Measurements from ENCODE around the gene HS3ST6.
A peak's percentile ranks its signal among the peaks of the same experiment; 100 is the strongest.
"Not testable (repeated sequence)": the region's sequence is repeated elsewhere in the genome, so short reads cannot be mapped to it uniquely, and the experiment has no call there.

HS3ST6 gene

DNA sequence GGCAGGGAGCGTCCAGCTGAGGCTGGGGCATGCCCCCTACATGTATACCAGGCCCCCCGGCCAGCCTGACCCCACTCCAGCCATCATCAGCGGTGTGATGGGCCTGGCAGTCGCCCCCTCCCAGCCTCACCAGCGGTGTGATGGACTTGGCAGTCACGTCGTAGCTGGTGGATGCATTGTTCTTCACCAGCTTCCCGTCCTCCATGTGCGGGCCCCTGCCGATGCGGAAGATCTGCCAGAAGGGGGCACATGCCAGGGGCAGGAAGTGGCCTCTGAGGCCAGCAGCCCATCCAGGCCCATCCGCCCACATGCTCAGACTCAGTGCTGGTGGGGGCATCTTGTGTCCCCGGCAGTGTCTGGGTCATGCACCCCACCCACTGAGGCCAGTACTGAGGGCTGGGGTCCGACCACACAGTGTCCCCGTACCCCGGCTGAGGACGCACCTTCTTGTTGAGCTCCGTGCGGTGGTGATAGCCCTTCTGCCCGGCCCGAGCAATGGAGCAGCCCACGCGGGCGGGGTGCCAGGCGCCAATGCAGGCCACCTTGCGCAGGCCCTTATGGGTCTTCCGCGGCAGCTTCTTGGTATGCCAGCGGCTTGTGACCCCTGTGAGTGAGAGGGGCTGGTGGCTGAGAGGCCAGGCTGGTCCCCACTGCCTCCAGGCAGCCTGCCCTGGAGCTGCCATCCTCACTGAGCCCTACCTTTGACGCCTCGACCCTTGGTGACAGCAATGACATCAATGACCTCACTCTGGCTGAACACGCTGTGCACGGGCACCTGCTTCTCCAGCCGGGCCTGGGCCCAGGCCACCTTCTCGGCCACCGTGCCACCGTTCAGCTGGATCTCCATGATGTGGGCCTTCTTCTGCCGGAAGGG is 28.5 kb upstream of the HS3ST6 start:
- no peak for DNase-seq

DNA sequence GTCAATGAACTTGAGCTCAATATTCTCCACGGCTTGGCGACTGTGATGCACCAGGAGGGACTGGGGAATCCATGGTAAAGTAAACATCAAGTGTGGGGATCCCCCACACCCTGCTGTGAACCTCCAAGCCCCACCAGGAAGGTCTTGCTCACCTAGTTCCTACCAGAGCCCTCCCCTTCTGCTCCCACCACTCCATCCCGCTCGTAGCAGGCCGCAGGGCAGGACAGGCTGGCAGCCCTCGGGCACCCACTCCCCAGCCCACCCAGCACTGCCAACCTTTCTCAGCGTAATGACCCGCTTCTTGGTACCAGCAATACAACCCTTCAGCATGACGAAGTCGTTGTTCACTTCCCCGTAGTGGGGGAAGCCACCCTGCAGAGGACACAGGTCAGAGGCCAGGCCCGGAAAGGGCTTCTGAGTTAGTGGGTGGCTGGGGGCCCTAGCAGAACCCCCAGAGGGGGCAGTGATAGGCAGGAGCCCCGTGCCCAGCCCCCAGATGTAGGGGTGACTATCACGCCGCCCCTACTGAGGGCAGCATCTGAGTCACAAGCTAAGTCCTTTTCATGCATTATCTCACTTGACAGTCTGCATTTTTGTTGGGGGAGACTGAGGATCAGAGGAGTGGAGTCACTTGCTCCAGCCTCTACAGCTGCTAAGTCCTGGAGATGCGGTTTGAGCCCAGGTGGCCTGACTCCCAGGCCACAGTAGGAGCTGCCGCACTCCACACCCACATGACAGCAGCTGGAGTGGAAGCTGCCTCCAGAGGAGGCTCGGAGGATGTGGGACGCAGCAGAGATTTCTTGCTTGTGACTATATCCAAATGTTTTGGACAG is 27.6 kb upstream of the HS3ST6 start:
- no peak for DNase-seq

DNA sequence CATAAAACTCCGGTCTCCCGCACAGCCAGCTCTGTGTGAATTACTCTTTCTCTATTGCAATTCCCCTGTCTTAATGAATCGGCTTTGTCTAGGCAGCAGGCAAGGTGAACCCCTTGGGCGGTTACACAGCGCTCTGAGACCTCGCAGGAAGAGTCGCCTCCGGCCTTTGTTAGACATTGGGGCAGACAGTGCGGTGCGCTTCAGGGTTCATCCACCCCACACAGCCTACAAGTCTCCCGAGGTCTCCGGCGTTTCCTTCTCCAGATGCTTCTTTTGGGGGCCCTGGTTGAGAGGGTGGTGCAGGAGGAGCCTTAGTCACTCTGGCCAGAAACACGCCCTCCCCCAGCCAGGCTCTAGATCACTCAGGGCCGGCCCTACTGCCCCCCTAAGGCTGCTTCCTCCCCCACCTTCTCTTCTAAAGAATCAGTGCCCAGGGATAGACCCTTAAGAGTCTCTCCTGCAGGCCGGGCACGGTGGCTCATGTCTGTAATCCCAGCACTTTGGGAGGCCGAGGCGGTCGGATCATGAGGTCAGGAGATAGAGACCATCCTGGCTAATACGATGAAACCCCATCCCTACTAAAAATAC is 26.5 kb upstream of the HS3ST6 start:
- DNase-seq: no peak

DNA sequence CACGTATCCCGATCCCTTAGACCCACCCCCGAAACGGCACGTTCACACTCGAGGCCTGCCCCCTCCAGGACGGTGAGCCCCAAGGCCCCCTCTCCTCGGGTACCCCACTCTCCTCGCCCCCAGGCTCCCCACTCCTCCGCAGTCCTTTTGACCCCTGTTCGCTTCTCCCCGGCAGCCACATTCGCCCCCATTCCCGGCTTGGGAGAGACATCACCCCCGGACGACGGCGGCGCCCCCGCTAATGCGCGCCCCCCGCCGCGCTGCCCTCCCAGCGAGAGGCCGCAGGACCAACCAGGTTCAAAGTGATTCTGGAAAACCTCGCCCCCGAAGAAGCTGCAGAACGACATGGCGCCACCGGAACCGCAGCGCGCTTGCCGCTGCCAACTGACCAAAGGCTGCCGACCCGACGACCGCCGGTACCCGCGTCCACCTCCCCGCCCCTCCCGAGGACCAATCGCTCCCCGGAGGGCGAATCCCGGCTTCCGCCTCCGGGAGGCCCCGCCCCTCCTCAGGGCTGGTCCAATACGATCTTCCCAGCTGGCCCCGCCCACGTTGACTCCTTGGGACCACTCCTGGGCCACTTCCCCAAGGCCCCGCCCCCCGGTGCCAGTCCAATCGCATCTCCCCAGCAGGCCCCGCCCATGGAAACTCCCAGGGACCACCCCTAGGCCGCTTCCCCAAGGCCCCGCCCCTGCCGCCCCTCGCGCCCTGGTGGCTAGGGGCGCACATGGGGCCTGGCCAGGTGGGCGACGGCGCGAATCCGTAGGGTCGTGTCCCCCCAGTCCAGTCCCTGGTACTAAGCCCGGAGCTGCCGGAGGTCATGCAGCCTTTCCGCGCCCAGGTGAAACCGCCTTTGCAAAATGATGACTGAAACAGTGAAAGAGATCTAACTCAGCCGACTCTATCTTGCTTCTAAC is 24.9 kb upstream of the HS3ST6 start, which contains the start of gene MSRB1:
MSRB1 (minus strand) TSS at position 390 of the 917 bp plus-strand sequence; CDS start at position 347, 43 bp downstream.
- DNase-seq: peak; percentile 99

DNA sequence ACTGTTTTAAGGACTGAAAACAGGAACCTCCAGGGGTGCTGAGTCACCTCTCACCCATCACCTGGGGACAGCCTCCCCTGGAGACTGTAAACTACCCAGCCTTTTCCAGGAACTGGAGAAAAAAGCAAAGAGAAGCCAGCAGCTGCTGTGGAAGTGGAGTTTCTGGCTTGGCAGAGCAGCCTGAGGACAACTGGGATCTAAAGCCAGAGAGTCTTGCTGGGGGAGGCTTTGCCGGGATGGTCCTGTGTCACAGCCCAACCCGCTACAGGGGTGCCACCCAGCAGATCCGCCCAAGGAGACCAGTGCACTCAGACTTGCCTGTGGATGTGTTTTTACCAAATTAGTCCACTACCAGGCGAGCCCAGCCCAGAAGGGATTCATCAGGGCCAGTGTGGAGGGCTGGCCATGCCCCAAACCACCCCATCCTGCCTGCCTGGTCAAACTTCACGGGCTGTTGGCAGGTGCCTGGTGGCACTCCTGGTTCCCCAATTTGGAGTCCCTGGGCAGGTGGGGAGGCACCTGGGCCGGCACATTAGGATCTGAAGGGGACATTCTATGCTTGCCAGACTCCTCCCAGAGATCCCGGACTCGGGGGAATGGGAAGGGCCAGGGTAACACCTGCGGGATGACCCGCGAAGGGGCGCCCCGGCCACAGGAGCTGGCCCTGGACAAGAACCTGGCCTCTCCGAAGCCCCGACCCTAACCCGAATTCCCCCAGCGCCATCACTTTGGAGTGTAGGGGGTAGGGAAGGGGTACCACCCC is 24.0 kb upstream of the HS3ST6 start:
- no peak for DNase-seq

DNA sequence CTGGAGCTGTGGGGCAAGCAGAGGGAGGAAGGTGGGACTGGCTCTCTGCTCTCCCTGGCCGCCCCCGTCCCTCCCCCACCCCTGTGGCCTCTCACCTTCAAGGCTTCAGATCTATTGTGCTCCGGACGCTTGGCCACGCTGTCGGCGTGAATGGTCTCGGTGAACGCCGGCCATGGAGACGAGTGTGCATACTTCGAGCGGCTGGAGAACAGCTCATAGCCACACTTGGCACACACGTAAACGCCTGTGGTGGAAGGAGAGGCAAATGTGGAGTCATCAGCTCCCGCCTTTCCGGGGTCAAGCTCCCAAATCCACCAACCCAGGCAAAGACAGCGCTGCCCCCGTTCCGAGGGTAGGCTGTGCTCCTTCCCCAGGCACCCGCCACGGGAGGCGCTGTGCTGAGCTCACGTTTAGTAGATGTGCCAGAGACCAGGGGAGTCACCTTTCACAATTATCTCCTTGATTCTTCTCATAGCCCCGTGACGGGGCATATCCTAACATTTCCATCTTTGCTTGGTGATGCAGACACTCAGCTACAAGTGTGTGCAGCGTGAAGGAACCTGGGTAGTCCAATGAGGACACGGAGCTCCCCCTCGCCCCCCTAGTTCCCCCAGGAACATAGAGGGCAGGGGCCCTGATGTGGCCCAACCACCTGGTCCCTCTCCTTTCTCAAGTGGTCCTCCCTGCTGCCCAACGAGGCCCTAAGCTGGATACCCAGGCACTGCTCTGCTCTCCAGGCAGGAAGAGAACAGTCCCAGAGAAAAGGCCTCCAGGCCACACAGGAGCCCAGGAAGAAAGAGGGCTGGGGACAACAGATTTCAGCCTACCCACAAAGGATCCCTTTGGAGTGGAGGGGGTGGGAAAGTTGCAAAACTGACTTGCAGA is 23.2 kb upstream of the HS3ST6 start:
- no peak for DNase-seq

DNA sequence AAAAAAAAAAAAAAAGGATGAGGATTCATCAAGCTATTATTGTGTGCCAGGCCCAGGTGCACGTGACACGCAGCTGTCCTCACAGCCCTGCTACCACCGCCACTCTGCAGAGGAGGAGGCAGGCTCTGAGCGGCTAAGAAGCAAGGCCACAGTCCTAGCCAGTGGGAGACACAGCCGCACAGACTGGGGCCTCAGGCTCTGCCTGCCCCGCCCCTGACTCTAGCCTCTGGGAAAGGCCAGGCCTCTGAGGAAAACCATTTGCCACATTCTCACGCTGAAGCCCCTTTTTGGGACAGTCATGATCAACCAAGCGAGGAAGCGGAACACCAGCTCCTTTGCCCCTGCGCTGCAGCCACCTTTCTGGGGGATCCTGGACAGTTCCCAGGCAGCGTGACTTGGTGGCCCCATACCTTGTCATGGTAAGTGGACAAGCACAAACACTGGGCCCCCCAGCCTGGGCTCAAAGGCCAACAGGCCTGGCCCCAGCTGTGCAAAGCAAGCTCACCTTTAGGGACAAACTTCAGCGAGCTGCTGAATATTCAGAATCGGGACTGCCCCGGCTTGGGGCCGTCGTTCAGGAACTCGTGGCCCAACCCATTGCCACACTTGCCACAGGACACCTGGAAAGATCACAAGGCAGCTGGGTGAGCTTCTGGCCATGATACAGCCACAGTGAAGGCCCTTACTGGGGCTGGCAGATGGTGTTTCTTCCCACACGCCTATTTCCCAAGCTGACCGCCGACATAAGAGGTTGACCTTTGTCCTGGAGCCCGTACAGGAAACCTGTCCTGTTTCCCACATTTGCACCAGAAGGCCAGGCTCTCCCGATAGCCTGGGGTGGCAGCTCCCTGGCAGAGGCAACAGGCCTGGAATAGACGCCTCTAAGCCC is 22.3 kb upstream of the HS3ST6 start:
- no peak for DNase-seq

DNA sequence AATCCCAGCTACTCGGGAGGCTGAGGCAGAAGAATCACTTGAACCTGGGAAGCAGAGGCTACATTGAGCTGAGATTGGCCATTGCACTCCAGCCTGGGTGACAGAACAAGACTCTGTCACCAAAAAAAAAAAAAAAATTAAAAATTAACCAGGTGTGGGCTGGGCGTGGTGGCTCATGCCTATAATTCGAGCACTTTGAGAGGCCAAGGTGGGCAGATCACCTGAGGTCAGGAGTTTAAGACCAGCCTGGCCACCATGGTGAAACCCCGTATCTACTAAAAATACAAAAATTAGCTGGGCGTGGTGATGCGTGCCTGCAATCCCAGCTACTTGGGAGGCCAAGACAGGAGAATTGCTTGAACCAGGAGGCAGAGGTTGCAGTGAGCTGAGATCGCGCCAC is 21.6 kb upstream of the HS3ST6 start:
- DNase-seq: not testable (repeated sequence)

DNA sequence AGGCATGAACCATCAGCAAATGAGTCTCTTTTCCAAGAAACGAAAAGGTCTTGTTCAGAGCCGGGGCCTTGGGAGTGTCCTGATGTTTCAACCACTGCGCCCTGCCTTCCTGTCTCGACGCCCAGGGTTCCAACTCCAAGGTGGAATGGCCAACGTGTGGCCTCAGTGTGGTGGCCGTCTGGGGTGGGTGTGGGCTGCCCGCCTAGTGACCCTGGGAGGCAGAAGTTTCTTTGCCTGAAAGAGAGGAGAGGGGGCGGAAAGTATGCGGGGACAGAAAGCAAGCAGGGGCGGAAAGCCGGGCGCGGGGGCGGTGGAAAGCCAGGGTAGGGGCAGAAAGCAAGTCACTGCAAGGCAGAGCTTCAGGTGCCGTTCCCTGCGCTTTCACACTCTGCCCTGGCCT is 20.7 kb upstream of the HS3ST6 start:
- DNase-seq: no peak

DNA sequence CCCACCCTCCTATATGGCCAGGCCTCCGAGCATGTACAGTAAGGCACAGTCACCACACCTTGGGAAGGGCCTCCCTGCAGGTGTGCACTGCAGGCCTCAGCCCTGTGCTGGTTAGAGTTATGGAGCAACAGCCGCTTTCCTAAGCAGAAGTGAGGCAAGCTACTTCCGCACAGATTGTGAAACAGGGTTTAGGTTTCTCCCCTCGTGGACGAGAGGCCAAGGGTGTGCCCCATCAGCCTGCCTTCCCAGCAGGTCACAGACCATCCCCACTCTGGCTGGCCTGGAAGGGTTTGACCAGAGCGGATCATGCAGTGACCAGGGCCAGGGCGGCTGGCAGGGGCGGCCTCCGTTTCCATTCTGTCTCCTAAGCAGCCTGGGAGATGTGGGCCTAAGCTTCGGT is 20.1 kb upstream of the HS3ST6 start:
- DNase-seq: no peak

DNA sequence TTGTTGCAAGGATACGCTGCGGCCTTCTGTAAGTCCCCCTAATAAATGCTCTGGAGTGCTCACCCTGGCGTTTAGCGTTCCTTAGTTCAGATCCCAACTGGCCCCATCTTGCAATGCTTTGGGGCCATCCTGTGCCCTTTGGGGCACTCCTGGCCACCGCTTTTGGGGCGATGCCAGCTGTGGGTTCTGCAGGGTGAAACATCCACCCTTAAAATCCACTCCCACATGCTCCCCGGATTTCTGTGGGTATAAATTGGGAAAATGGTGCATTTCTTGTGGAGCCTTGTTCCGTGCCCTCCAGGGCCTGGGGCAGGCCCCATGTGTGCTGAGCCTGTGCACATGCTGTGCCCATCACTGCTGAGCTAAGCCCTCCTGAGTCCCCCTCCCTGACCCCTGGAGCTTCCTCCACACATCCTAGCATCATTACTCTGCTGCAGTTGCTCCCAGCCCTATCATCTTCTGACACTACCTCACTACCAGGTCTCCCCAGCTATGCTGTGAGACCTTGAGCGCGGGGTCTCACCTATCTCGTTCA is 18.8 kb upstream of the HS3ST6 start:
- no peak for DNase-seq

DNA sequence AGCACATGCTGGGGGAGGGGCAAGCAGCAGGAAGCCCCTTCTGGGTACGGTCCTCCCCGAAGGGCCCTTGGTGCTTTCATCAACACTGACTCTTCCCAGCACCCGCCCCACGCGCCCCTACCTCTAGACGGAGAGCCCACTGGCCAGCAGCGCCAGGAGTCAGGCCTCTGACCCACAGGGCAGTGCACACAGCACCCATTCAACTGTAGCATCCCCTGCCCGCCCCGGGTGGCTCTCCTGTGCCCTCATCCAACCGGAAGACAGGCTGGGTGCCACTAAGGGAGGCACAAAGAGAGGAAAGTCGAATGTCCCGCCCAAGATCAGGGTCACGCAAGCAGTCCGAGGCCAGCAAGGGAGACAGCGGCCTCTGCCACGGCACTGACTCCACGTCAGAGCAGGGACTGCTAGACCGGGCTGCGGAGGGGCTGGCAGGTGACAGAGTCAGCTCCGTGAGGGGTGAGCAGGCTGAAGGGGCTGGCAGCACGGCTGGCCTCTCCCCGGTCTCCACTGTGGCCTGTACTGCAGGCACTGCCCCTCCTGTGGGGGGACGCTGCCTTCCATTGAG is 15.0 kb upstream of the HS3ST6 start:
- no peak for DNase-seq

DNA sequence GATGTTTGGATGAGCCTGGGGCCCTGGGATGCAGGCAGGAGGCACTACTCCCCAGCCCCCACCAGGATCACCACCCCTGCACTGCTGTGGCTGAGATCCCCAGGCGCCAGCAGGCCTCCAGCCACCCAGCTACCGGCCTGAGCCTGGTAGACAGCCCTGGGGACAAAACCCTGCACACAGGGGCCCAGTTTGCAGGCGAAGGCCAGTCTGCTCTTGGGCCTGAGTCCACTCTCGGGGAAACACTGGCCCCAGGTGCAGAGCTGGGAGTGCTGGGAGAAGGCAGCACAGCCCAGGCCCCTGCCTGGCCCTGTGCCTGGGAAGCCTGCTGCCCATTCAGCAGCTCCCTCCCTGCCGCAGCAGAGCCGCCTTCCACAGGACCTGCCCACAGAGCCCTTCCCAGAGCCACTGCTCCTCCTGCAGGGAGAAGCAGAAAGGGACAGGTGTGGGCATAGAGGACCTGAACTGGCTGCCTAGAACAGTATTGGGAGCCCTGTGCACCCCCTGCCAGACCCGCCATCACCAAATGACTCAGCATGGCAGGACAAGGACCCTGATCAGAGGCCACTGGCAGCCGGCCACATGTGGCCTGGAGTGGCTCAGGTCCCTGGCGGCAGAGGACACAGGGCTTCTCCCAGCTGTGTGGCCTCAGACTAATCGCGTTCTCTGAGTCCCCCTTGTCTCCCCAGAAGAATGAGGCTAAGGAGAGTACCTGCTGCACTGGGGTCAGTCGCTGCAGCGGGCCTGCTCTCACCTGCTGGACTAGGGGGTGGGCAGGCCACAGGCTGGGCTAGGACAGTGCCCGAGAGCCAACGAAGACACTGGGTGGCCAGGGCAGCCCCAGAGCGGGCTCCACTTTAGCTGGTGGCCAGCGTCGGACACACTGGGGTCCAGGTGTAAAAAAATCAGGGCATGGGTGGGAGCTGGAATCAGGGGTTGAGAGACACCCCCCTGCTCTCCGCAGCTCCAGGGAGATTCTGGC is 14.1 kb upstream of the HS3ST6 start:
- no peak for DNase-seq

DNA sequence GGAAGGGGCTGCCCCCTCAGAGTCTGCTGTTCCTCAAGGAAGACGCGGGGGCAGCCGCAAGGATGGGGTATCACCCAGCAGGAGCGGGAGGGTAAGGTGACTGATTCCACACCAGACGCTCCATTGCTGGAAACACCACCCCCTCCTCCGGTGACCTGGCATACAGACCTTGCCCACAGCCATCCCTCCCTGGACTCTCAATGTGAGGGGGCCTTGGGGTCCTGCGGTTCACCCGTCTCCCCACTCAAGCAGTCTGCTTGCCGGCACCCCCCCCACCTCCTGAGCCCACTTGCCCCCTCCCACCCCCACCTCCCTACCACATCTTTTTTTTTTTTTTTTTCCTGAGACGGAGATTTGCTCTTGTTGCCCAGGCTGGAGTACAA is 12.1 kb upstream of the HS3ST6 start:
- DNase-seq: no peak

DNA sequence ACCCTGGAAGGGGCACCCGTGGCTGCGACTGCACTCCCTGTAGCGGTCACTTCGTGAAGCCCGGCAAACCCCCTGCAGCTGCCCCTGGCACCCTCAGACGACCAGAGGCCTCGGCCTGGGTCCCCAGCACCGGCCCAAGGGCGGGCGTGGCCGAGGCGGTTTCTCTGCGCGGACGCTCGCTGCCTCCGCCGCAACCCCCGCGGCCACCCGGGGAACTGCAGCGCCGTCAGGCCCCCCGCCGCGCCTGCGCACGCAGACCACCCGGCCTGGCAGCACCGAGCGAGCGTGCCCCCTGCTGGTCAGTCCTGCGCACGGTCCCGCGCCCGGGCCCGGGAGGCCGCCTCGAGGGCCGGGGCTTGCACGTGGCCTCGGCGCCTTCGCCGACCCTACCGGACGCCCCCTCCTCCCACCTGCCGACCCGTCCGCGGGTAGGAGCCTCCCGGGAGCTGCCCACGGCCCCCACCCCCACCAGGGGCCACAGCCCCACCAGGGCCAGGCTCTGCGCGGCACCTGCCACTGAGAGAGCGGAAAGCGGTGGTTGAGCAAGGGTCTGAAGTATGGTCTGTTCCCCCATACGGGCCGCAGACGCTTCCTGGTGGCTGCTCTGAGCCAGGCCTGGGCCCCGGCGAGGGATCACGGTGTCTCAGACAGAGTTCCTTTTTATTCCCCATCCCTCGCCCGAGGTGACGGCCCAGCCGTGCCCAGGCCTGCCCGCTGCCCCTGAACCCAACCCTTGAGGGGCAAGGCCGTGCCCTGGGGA is 11.5 kb upstream of the HS3ST6 start:
- peak; percentile 92 for DNase-seq

DNA sequence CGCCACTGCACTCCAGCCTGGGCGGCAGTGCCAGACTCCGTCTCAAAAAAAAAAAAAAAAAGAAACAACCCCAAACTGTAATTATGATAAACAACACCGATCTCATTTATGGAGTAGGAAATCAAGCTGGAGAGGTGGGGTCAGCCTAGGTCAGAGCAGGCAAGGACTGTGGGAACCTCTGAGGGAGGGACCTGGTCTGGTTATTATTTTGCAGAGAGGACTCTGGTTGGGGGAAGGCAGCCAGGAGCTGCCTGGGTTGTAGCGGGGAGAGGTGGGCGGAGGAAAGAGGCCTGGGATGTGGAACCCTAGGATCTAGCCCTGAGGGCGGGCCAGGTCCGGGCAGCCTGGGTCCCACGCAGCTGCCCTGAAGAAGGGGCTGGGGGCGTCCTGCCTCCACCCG is 10.9 kb upstream of the HS3ST6 start:
- peak; percentile 16 for DNase-seq

DNA sequence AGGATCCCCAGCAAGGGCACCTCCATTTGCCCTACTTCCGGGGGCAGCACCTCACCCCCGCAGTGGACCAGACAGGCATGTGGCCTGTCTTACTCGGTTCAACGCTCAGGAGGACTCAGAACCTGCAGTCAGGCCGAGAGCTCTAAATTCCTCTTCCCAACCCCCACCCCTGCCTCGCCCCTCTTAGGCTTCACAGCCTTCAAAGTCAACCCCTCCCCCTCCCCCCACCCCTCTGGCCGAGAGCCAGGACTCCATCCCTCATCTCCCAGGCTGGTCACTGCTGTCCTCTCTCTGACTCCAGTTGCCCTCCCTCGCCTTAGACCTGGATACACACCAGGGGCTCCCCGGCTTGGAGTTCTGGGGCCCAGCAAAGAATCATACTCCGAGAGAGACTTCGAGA is 8.1 kb upstream of the HS3ST6 start:
- no peak for DNase-seq
